HEK293 (cell line): ENCODE results near the gene NKAP.

Source experiments
- AEBP2 ChIP-seq: fragments of 450-650 bp; formaldehyde crosslinking; IDR thresholded peaks from 2 replicates; pipeline ENCODE4 v1.5.1; 2016; ENCODE audit warnings: missing biosample characterization, missing genetic modification characterization, borderline replicate concordance
- FEZF1 ChIP-seq: fragments of 450-650 bp; formaldehyde crosslinking; IDR thresholded peaks from 2 replicates; pipeline ENCODE4 v1.5.1; 2016; ENCODE audit warnings: missing biosample characterization, missing genetic modification characterization
- GLI4 ChIP-seq: fragments of 450-650 bp; formaldehyde crosslinking; IDR thresholded peaks from 2 replicates; pipeline ENCODE4 v1.5.1; 2016; ENCODE audit warnings: missing biosample characterization, missing genetic modification characterization
- HOXC10 ChIP-seq: sonication (generic); formaldehyde crosslinking; IDR thresholded peaks from 2 replicates; pipeline ENCODE4 v1.8.1; 2023; ENCODE audit warnings: mild to moderate bottlenecking, missing genetic modification reagents
- KLF1 ChIP-seq: fragments of 450-650 bp; formaldehyde crosslinking; IDR thresholded peaks from 2 replicates; pipeline ENCODE4 v1.5.1; 2016; ENCODE audit warnings: missing biosample characterization, missing genetic modification characterization
- KLF10 ChIP-seq: fragments of 450-650 bp; IDR thresholded peaks from 2 replicates; pipeline ENCODE4 v1.5.1; 2018; ENCODE audit warnings: missing biosample characterization, mild to moderate bottlenecking, missing genetic modification characterization
- SALL2 ChIP-seq: fragments of 450-650 bp; formaldehyde crosslinking; IDR thresholded peaks from 2 replicates; pipeline ENCODE4 v1.5.0; 2017; ENCODE audit warnings: missing biosample characterization, mild to moderate bottlenecking, missing genetic modification characterization, borderline replicate concordance
- SCRT2 ChIP-seq: fragments of 450-650 bp; formaldehyde crosslinking; IDR thresholded peaks from 2 replicates; pipeline ENCODE4 v1.5.1; 2016; ENCODE audit warnings: missing biosample characterization, missing genetic modification characterization
- SP3 ChIP-seq: fragments of 450-650 bp; formaldehyde crosslinking; IDR thresholded peaks from 2 replicates; pipeline ENCODE4 v1.5.1; 2016; ENCODE audit warnings: missing biosample characterization, missing genetic modification characterization
- TRIM28 ChIP-seq: IDR thresholded peaks from 2 replicates; pipeline ENCODE4 v1.6.1; 2011; ENCODE audit warnings: low read length, control low read depth, borderline replicate concordance
- ZNF133 ChIP-seq: fragments of 450-650 bp; formaldehyde crosslinking; IDR thresholded peaks from 2 replicates; pipeline ENCODE4 v1.5.1; 2016; ENCODE audit warnings: missing biosample characterization, missing genetic modification characterization
- ZNF146 ChIP-seq: fragments of 450-650 bp; formaldehyde crosslinking; IDR thresholded peaks from 2 replicates; pipeline ENCODE4 v1.5.1; 2016; ENCODE audit warnings: missing biosample characterization, missing genetic modification characterization
- ZNF148 ChIP-seq: fragments of 450-650 bp; formaldehyde crosslinking; IDR thresholded peaks from 2 replicates; pipeline ENCODE4 v1.5.0; 2017; ENCODE audit warnings: missing biosample characterization, missing genetic modification characterization, borderline replicate concordance
- ZNF202 ChIP-seq: fragments of 450-650 bp; formaldehyde crosslinking; IDR thresholded peaks from 2 replicates; pipeline ENCODE4 v1.5.1; 2016; ENCODE audit warnings: missing biosample characterization, missing genetic modification characterization, borderline replicate concordance
- ZNF214 ChIP-seq: fragments of 450-650 bp; formaldehyde crosslinking; IDR thresholded peaks from 2 replicates; pipeline ENCODE4 v1.5.1; 2017; ENCODE audit warnings: missing biosample characterization, mild to moderate bottlenecking, missing genetic modification characterization, borderline replicate concordance
- ZNF26 ChIP-seq: fragments of 450-650 bp; formaldehyde crosslinking; IDR thresholded peaks from 2 replicates; pipeline ENCODE4 v1.5.1; 2016; ENCODE audit warnings: missing biosample characterization, missing genetic modification characterization
- ZNF341 ChIP-seq: fragments of 450-650 bp; formaldehyde crosslinking; IDR thresholded peaks from 2 replicates; pipeline ENCODE4; 2016; ENCODE audit warnings: low read depth, missing biosample characterization, missing genetic modification characterization
- ZNF354C ChIP-seq: fragments of 450-650 bp; formaldehyde crosslinking; IDR thresholded peaks from 2 replicates; pipeline ENCODE4 v1.5.1; 2016; ENCODE audit warnings: missing biosample characterization, missing genetic modification characterization, low read depth, borderline replicate concordance
- ZNF449 ChIP-seq: fragments of 450-650 bp; formaldehyde crosslinking; IDR thresholded peaks from 2 replicates; pipeline ENCODE4 v1.5.1; 2017; ENCODE audit warnings: missing biosample characterization, mild to moderate bottlenecking, missing genetic modification characterization, moderate library complexity
- ZNF530 ChIP-seq: fragments of 450-650 bp; formaldehyde crosslinking; IDR thresholded peaks from 2 replicates; pipeline ENCODE4 v1.5.1; 2016; ENCODE audit warnings: low read depth, missing biosample characterization, missing genetic modification characterization
- ZNF596 ChIP-seq: fragments of 450-650 bp; IDR thresholded peaks from 2 replicates; pipeline ENCODE4 v1.5.0; 2018; ENCODE audit warnings: missing biosample characterization, mild to moderate bottlenecking, missing genetic modification characterization, moderate library complexity
- ZNF639 ChIP-seq: fragments of 450-650 bp; formaldehyde crosslinking; IDR thresholded peaks from 2 replicates; pipeline ENCODE4 v1.5.1; 2016; ENCODE audit warnings: missing biosample characterization, missing genetic modification characterization
- ZNF645 ChIP-seq: fragments of 450-650 bp; formaldehyde crosslinking; IDR thresholded peaks from 2 replicates; pipeline ENCODE4; 2016; ENCODE audit warnings: missing biosample characterization, missing genetic modification characterization
- ZNF707 ChIP-seq: fragments of 450-650 bp; formaldehyde crosslinking; IDR thresholded peaks from 2 replicates; pipeline ENCODE4 v1.5.1; 2016; ENCODE audit warnings: missing biosample characterization, missing genetic modification characterization
- ZNF777 ChIP-seq: fragments of 450-650 bp; formaldehyde crosslinking; IDR thresholded peaks from 2 replicates; pipeline ENCODE4 v1.5.1; 2017; ENCODE audit warnings: missing biosample characterization, missing genetic modification characterization, borderline replicate concordance
- ZNF843 ChIP-seq: fragments of 450-650 bp; formaldehyde crosslinking; IDR thresholded peaks from 2 replicates; pipeline ENCODE4 v1.5.1; 2016; ENCODE audit warnings: missing biosample characterization, missing genetic modification characterization
- ZSCAN16 ChIP-seq: fragments of 450-650 bp; formaldehyde crosslinking; IDR thresholded peaks from 2 replicates; pipeline ENCODE4 v1.5.1; 2016; ENCODE audit warnings: missing biosample characterization, missing genetic modification characterization

The NKAP gene

GRCh38 chrX:119887721-119888425, 55.7 kb downstream of the NKAP start (continued):
- TF ChIP-seq ZNF26 (tag by site-specific recombination) (no peak), KLF1 (tag by site-specific recombination) (peak; percentile 63), SCRT2 (tag by site-specific recombination) (no peak), ZNF596 (tag by site-specific recombination) (no peak), ZNF148 (no peak), ZNF639 (tag by site-specific recombination) (no peak), KLF10 (no peak), ZNF214 (tag by site-specific recombination) (no peak), ZNF707 (tag by site-specific recombination) (no peak), SALL2 (tag by site-specific recombination) (no peak), ZNF354C (no peak), HOXC10 (CRISPR knock-in tag) (no peak), SP3 (peak; percentile 63), AEBP2 (tag by site-specific recombination) (no peak), ZNF645 (tag by site-specific recombination) (no peak), ZNF777 (tag by site-specific recombination) (no peak), ZNF202 (tag by site-specific recombination) (no peak), ZSCAN16 (tag by site-specific recombination) (no peak), ZNF843 (no peak), ZNF341 (tag by site-specific recombination) (no peak; the same call in 1 of the 2 replicates), ZNF146 (peak; percentile 22; the same call in 1 of the 2 replicates), TRIM28 (no peak), ZNF133 (tag by site-specific recombination) (no peak), FEZF1 (no peak), ZNF449 (tag by site-specific recombination) (no peak), ZNF530 (tag by site-specific recombination) (no peak), GLI4 (tag by site-specific recombination) (no peak)
